ENCODE results near the gene PSEN2.

- no peak for TF ChIP-seq POLR2A (IDR thresholded peaks at IDR 0.05; ENCODE audit: control extremely low read depth in 1 of 2, low read depth in 2 of 2, low read length in 2 of 2)
- no peak for TF ChIP-seq YY1 (IDR thresholded peaks at IDR 0.05; ENCODE audit: low read depth, low read length)
- TF ChIP-seq CTCF (IDR thresholded peaks at IDR 0.05; ENCODE audit: control extremely low read depth in 1 of 3, insufficient read depth in 1 of 3, low read depth in 1 of 3, low read length in 3 of 3): no peak
- TF ChIP-seq MAFK (IDR thresholded peaks at IDR 0.05; ENCODE audit: low read depth, low read length): no peak
- no peak for TF ChIP-seq RAD21 (IDR thresholded peaks at IDR 0.05 in 1 of 2, conservative IDR thresholded peaks at IDR 0.05 in 1 of 2; ENCODE audit: low read depth in 2 of 2, low read length in 2 of 2)
- TF ChIP-seq HDAC2 (IDR thresholded peaks at IDR 0.05; ENCODE audit: borderline replicate concordance in 1 of 2, low read depth in 2 of 2, low read length in 2 of 2): no peak
- no peak for TF ChIP-seq SIN3A (conservative IDR thresholded peaks at IDR 0.05 in 1 of 2, IDR thresholded peaks at IDR 0.05 in 1 of 2; ENCODE audit: low read depth in 1 of 2, low read length in 2 of 2)
- no peak for TF ChIP-seq SRF (IDR thresholded peaks at IDR 0.05; ENCODE audit: low read depth, low read length)
- no peak for TF ChIP-seq SP4 (IDR thresholded peaks at IDR 0.05; ENCODE audit: low read length)
- no peak for TF ChIP-seq MAX (IDR thresholded peaks at IDR 0.05)
- TF ChIP-seq EZH2 (IDR thresholded peaks at IDR 0.05; ENCODE audit: low read depth, low read length, severe bottlenecking): no peak
- TF ChIP-seq TCF12 (IDR thresholded peaks at IDR 0.05; ENCODE audit: low read depth, low read length): no peak
- TF ChIP-seq SP1 (IDR thresholded peaks at IDR 0.05; ENCODE audit: low read depth, low read length): no peak
- TF ChIP-seq CREB1 (IDR thresholded peaks at IDR 0.05): no peak
These were observed 38.5 kb downstream of the PSEN2 start for GRCh38 chr1:226908913-226909312.
